BJ (cell line): ENCODE results near the gene DMBT1. TPM values are rescaled to one million over a fixed set of nuclear protein-coding genes. Genes with fewer than 3 reads are reported as not detected.

Source experiments
- CTCF ChIA-PET: fragments of 350-600 bp; formaldehyde crosslinking; extraction: SDS; loops from one replicate; lab custom pipeline; 2021; ENCODE audit warnings: antibody characterized with exemption, inconsistent platforms; lab: Yijun Ruan, JAX
- POLR2A ChIA-PET: fragments of 300-600 bp; sonication (Branson Sonifier 250); formaldehyde crosslinking; extraction: SDS; loops from one replicate; lab custom pipeline; 2021; ENCODE audit warnings: antibody characterized with exemption; lab: Charles Lee
- DNase-seq: peaks from one replicate; pipeline ENCODE4 v3.0.0-alpha.2; 2011; ENCODE audit warnings: low read depth
- H3K27me3 ChIP-seq: 2 replicates; pipeline ENCODE4 v1.6.0; 2011; ENCODE audit warnings: low read length; ENCODE audit not compliant: control insufficient read depth, insufficient read depth
- H3K36me3 ChIP-seq: 2 replicates; pipeline ENCODE4 v1.5.1; 2011; ENCODE audit warnings: low read length; ENCODE audit not compliant: control insufficient read depth, insufficient read depth
- H3K4me3 ChIP-seq: 2 replicates; pipeline ENCODE4 v1.5.1; 2011; ENCODE audit warnings: low read depth, mild to moderate bottlenecking, control low read depth, low read length
- polyA plus RNA-seq: library from polyadenylated mRNA; depleted of rRNA; stranded (reverse); fragments of >200 nt; gene quantifications from 2 replicates; pipeline ENCODE4 v1.2.3, GENCODE V29; 2011
- TF ChIP-seq, protein P1 (sequence below): IDR thresholded peaks from 2 replicates; pipeline ENCODE4 v1.5.1; 2011; ENCODE audit warnings: low read depth, mild to moderate bottlenecking, control low read depth, inconsistent platforms, low read length, moderate library complexity; ENCODE audit not compliant: insufficient read depth

Gene DMBT1
- polyA plus RNA-seq, 1 experiment: 0.01 TPM

- no peak for DNase-seq
- CTCF ChIA-PET: no interaction called here
- Histone ChIP-seq H3K36me3 (no peaks in the 10 kb centered on the region), H3K27me3 (no peaks in the 10 kb centered on the region), H3K4me3 (no peak overlapping the region)
- POLR2A ChIA-PET: no interaction called here
- TF ChIP-seq, protein P1, sequence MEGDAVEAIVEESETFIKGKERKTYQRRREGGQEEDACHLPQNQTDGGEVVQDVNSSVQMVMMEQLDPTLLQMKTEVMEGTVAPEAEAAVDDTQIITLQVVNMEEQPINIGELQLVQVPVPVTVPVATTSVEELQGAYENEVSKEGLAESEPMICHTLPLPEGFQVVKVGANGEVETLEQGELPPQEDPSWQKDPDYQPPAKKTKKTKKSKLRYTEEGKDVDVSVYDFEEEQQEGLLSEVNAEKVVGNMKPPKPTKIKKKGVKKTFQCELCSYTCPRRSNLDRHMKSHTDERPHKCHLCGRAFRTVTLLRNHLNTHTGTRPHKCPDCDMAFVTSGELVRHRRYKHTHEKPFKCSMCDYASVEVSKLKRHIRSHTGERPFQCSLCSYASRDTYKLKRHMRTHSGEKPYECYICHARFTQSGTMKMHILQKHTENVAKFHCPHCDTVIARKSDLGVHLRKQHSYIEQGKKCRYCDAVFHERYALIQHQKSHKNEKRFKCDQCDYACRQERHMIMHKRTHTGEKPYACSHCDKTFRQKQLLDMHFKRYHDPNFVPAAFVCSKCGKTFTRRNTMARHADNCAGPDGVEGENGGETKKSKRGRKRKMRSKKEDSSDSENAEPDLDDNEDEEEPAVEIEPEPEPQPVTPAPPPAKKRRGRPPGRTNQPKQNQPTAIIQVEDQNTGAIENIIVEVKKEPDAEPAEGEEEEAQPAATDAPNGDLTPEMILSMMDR: no peak
Observed at GRCh38 chr10:122587098-122587760, 26.7 kb downstream of the DMBT1 start.

GRCh38 chr10:122588381-122588780, 27.8 kb downstream of the DMBT1 start:
- POLR2A ChIA-PET: no interaction called here
- TF ChIP-seq, protein P1: no peak

DNA sequence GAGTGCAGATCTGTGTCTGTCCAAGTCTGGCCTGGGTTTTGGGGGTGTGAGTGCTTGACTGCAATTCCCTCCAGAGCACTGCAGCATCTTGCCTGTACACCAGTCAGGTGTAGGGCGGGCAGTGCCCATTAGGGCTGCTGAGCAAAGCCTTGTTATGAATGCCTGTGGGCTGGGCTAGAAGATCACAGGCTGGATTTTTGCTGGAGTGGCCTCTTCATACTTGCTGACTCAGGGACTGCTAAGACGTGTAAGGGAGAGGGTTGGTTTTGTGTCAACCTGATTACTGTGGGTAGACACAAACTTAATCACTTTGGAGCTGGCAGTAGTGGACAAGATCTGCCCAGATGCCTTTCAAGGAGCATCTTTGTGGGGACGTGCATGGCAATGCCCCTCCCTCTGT, 29.6 kb downstream of the DMBT1 start:
- CTCF ChIA-PET: no interaction called here
- no peaks in the 10 kb centered on the region for H3K27me3 ChIP-seq
- no peak for DNase-seq
- H3K36me3 ChIP-seq: no peaks in the 10 kb centered on the region
- no peak overlapping the region for H3K4me3 ChIP-seq
- TF ChIP-seq, protein P1: no peak
- POLR2A ChIA-PET: no interaction called here

More at GRCh38 chr10:122588381-122588780, 27.8 kb downstream of the DMBT1 start:
- DNase-seq: no peak
- Histone ChIP-seq H3K36me3 (no peaks in the 10 kb centered on the region), H3K4me3 (no peak overlapping the region), H3K27me3 (no peaks in the 10 kb centered on the region)
- CTCF ChIA-PET: interaction anchor here (1.6 kb wide), 1 partner anchor 23 kb away, joined by 3 read pairs; no protein-coding TSS in a partner anchor

DNA sequence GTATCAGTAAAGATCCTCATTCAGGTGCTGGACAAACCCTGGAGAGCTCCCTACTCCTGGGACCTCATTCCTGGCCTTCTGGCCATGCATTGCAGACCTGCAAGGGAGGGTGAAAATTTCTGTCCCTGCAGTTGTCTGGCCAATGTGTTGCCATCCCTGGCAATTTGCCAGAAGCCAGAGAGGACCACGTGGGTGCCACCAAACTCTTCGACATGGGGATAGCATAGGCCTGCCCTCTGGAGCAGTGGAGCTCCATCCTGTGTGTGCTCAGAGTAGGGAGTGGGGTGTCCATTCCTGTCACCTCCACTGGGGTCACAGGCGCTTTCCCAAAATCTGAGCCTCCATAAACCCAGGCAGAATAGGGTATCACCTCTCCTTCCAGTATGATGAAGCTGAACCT, 31.2 kb downstream of the DMBT1 start:
- ChIA-PET CTCF (no interaction called here), POLR2A (no interaction called here)
- H3K4me3 ChIP-seq: no peak overlapping the region
- TF ChIP-seq, protein P1: no peak
- H3K27me3 ChIP-seq: no peaks in the 10 kb centered on the region
- no peaks in the 10 kb centered on the region for H3K36me3 ChIP-seq
- no peak for DNase-seq

GRCh38 chr10:122592161-122592560, 31.6 kb downstream of the DMBT1 start:
- Histone ChIP-seq H3K4me3 (no peak overlapping the region), H3K27me3 (no peaks in the 10 kb centered on the region), H3K36me3 (no peaks in the 10 kb centered on the region)
- TF ChIP-seq, protein P1: no peak
- no peak for DNase-seq
- ChIA-PET CTCF (no interaction called here), POLR2A (no interaction called here)
